Fibroblast of lung (primary cell): ENCODE data around the gene MCM6. TPM values are rescaled to one million over a fixed set of nuclear protein-coding genes. Genes with fewer than 3 reads are reported as not detected.
"Not testable (repeated sequence)": the region's sequence is repeated elsewhere in the genome, so short reads cannot be mapped to it uniquely, and the experiment has no call there.

Experiments used
- DNase-seq, 2 donors: peaks; one replicate each; pipeline versions ENCODE4 v3.0.0 to v3.0.0-alpha.2; 2010; ENCODE audit warnings: low read depth in 2 of 2
- H2AFZ ChIP-seq: 2 replicates; pipeline ENCODE4 v1.5.1; 2012; ENCODE audit warnings: low read length, control low read depth, inconsistent platforms
- H3K27ac ChIP-seq: 2 replicates; pipeline ENCODE4 v1.5.1; 2011; ENCODE audit warnings: low read length, control low read depth; ENCODE audit not compliant: insufficient read depth
- H3K27me3 ChIP-seq: 2 replicates; pipeline ENCODE4 v1.5.1; 2011; ENCODE audit warnings: mild to moderate bottlenecking, low read length; ENCODE audit not compliant: control insufficient read depth, insufficient read depth
- H3K36me3 ChIP-seq: 2 replicates; pipeline ENCODE4 v1.5.1; 2011; ENCODE audit warnings: low read length; ENCODE audit not compliant: control insufficient read depth, insufficient read depth
- H3K4me1 ChIP-seq: 2 replicates; pipeline ENCODE4 v1.5.1; 2011; ENCODE audit warnings: low read length; ENCODE audit not compliant: control insufficient read depth, insufficient read depth; ENCODE audit errors: extremely low read depth
- H3K4me2 ChIP-seq: 2 replicates; pipeline ENCODE4 v1.5.1; 2011; ENCODE audit warnings: low read length, control low read depth; ENCODE audit not compliant: insufficient read depth; ENCODE audit errors: extremely low read depth
- H3K4me3 ChIP-seq, 4 experiments: fragments of 200-600 bp in 1 of 4; sonication (generic) in 1 of 4; replicated peaks in 1 of 4; 2 replicates each; pipeline ENCODE4 v1.5.1; 2011 to 2016; ENCODE audit warnings: low read length in 4 of 4, low read depth in 3 of 4, mild to moderate bottlenecking in 3 of 4, control low read depth in 2 of 4, inconsistent platforms in 1 of 4, mixed read lengths in 1 of 4; ENCODE audit not compliant: insufficient read depth in 1 of 4; ENCODE audit errors: control extremely low read depth in 1 of 4
- H3K79me2 ChIP-seq: 2 replicates; pipeline ENCODE4 v1.5.1; 2012; ENCODE audit warnings: mild to moderate bottlenecking, low read length, inconsistent platforms; ENCODE audit not compliant: control insufficient read depth, insufficient read depth
- H3K9ac ChIP-seq: 2 replicates; pipeline ENCODE4 v1.5.1; 2011; ENCODE audit warnings: mild to moderate bottlenecking, low read length, control low read depth; ENCODE audit not compliant: insufficient read depth
- H3K9me3 ChIP-seq: 2 replicates; pipeline ENCODE4 v1.5.1; 2012; ENCODE audit warnings: low read depth, low read length; ENCODE audit not compliant: control insufficient read depth, insufficient read depth
- H4K20me1 ChIP-seq: 2 replicates; pipeline ENCODE4 v1.5.1; 2011; ENCODE audit warnings: low read length; ENCODE audit not compliant: control insufficient read depth, insufficient read depth; ENCODE audit errors: extremely low read depth
- CTCF ChIP-seq, 2 donors: IDR thresholded peaks in 1 of 2; conservative IDR thresholded peaks in 1 of 2; 1 replicate in 1 of 2; 2 replicates in 1 of 2; pipeline ENCODE4 v1.5.1; 2011 to 2012; ENCODE audit warnings: low read length in 2 of 2, control low read depth in 1 of 2, inconsistent platforms in 1 of 2, low read depth in 1 of 2, mild to moderate bottlenecking in 1 of 2
- EZH2 ChIP-seq: IDR thresholded peaks from 2 replicates; pipeline ENCODE4 v1.5.1; 2012; ENCODE audit warnings: low read length, control low read depth, mild to moderate bottlenecking; ENCODE audit errors: missing control alignments
- polyA plus RNA-seq, 2 donors: library from polyadenylated mRNA; depleted of rRNA in 1 of 2; stranded (reverse) in 1 of 2; unstranded in 1 of 2; fragments of >200 nt; gene quantifications; 2 replicates each; pipeline ENCODE4 v1.2.1, GENCODE V29; 2011 to 2012; ENCODE audit warnings: missing spikeins in 1 of 2
- total RNA-seq: library from RNA; depleted of rRNA; stranded (reverse); fragments of >200 nt; gene quantifications from 2 replicates; pipeline ENCODE4 v1.2.1, GENCODE V29; 2014

MCM6 gene
- total and polyA plus RNA-seq, 2 donors (not counting 1 experiment from before 2014, with no cell fraction given): 11.2 to 36.0 TPM

DNA sequence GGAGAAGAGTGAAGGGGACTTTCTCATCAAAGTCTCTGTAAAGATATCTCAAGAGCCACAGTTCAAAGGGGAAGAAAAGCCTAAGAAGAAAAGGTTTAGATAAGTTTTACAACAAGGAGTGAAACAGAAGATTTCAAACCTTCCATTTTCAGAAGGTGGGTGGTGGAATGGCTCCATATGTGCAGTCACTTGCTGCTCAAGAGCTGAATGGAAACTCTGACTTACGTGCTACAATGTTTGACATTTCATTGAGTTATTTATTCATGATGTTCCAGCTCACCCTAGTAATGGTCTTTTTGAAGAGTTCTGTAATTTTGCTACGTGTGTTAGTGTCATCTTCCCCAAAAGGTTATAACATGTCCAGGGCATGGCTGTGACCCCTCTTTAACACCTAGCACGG, 61.0 kb downstream of the MCM6 start:
- TF ChIP-seq EZH2 (no peak), CTCF (conservative IDR thresholded peaks at IDR 0.05 in 1 of 2, IDR thresholded peaks at IDR 0.05 in 1 of 2; ENCODE audit: low read depth in 1 of 2, low read length in 2 of 2) (no peak)
- Histone ChIP-seq H3K36me3 (no peaks in the 10 kb centered on the region), H3K4me2 (no peak overlapping the region), H3K4me3 (no peak overlapping the region), H3K27me3 (peaks cover 2% of the 10 kb centered on the region), H2AFZ (no peak overlapping the region), H3K4me1 (no peaks in the 10 kb centered on the region), H3K9ac (no peak overlapping the region), H3K9me3 (no peaks in the 10 kb centered on the region), H3K27ac (no peak overlapping the region), H4K20me1 (no peaks in the 10 kb centered on the region), H3K79me2 (no peaks in the 10 kb centered on the region)
- DNase-seq: no peak

DNA sequence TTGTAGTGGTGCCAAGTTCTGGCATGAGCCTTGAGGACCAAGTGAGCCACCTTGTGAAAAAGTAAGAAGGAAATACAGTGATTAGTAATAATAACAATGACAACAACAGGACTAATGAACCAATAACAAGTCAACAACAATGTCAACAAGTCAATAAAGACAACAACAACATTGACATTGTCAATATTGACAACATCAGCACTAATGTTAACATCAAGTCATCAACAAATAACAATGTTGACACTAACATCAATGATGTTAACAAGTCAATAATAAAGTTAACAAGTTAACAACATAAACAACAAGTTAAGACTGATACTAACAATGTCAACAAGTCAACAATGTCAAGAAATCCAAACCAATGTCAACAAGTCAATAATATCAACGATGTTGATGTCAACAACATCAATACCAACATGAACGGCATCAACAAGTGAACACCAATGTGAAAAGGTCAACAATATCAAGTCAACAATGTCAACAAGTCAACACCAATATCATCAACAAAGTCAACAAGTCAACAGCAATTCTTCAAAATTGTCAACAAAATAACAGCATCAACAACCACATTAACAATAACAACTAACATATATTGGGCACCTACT, 63.2 kb downstream of the MCM6 start:
- H3K4me1 ChIP-seq: no peaks in the 10 kb centered on the region
- H3K36me3 ChIP-seq: no peaks in the 10 kb centered on the region
- H3K9ac ChIP-seq: no peak overlapping the region
- H3K4me3 ChIP-seq: no peak overlapping the region
- H4K20me1 ChIP-seq: no peaks in the 10 kb centered on the region
- H3K79me2 ChIP-seq: no peaks in the 10 kb centered on the region
- no peak overlapping the region for H2AFZ ChIP-seq
- H3K9me3 ChIP-seq: no peaks in the 10 kb centered on the region
- no peak for DNase-seq
- H3K4me2 ChIP-seq: no peak overlapping the region
- no peak overlapping the region for H3K27ac ChIP-seq
- H3K27me3 ChIP-seq: peaks cover 2% of the 10 kb centered on the region
- TF ChIP-seq EZH2 (no peak), CTCF (conservative IDR thresholded peaks at IDR 0.05 in 1 of 2, IDR thresholded peaks at IDR 0.05 in 1 of 2; ENCODE audit: low read depth in 1 of 2, low read length in 2 of 2) (no peak)

DNA sequence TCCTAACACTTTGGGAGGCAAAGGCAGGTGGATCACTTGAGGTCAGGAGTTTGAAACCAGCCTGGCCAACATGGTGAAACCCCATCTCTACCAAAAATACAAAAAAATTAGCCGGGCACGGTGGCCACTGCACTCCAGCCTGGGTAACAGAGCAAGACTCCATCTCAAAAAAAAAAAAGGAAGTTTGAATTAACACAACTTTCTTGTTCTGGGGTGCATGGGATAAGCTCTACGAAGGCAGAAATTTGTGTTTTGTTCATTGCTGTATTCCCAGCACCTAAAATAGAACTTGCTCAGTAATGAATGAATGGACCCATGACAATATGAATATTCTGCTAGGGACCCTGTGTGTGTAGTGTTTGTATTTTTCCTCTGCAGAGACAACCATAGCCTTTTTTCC, 68.4 kb downstream of the MCM6 start:
- not testable (repeated sequence) for H4K20me1 ChIP-seq, H2AFZ ChIP-seq, H3K27ac ChIP-seq, H3K9me3 ChIP-seq, DNase-seq, H3K79me2 ChIP-seq, H3K9ac ChIP-seq, H3K36me3 ChIP-seq, H3K4me1 ChIP-seq, H3K4me3 ChIP-seq, H3K4me2 ChIP-seq, H3K27me3 ChIP-seq
